ENCODE data around the gene COA7.

Gene COA7

GRCh38 chr1:52635321-52636089, 62.6 kb downstream of the COA7 start:
- no peak for DNase-seq (ENCODE audit: low read depth)

All from activated T-cell treated with anti-CD3 and anti-CD28 coated beads for 24 hours (primary cell).